IMR-90 (cell line): ENCODE results near the gene SCARB1. TPM values are rescaled to one million over a fixed set of nuclear protein-coding genes. Genes with fewer than 3 reads are reported as not detected.

Experiments
- ATAC-seq: fragments of 200-7000 bp; cut with Tn5 transposase; 2 replicates; pipeline ENCODE4 v1.9.1; 2020; ENCODE audit warnings: low read depth, mild to moderate bottlenecking, moderate library complexity
- BruUV-seq: library from RNA; stranded (reverse); fragments of 400-500 nt; replicated peaks from 2 replicates; lab custom pipeline; 2021; lab: Mats Ljungman, UMichigan
- CTCF ChIA-PET: fragments of 300-600 bp; formaldehyde crosslinking; extraction: SDS; loops from one replicate; lab custom pipeline; 2021; ENCODE audit warnings: antibody characterized with exemption; lab: Yijun Ruan, JAX
- POLR2A ChIA-PET: fragments of 300-600 bp; sonication (Branson Sonifier 250); formaldehyde crosslinking; loops from one replicate; lab custom pipeline; 2022; ENCODE audit warnings: antibody characterized with exemption; ENCODE audit not compliant: unreplicated experiment; lab: Charles Lee
- DNase-seq: peaks from one replicate; pipeline ENCODE4 v3.0.0; 2013
- H2AFZ ChIP-seq: replicated peaks from 2 replicates; pipeline ENCODE3; 2013; ENCODE audit warnings: low read length, mild to moderate bottlenecking; ENCODE audit not compliant: poor library complexity
- H2AK5ac ChIP-seq: 2 replicates; pipeline ENCODE4 v1.6.1; 2013; ENCODE audit warnings: low read depth, low read length, inconsistent platforms
- H2AK9ac ChIP-seq: replicated peaks from 2 replicates; pipeline ENCODE3; 2013; ENCODE audit warnings: mild to moderate bottlenecking, low read depth, low read length, moderate library complexity; ENCODE audit not compliant: poor library complexity
- H2BK120ac ChIP-seq: 2 replicates; pipeline ENCODE4 v1.6.1; 2013; ENCODE audit warnings: low read depth, low read length, inconsistent platforms
- H2BK15ac ChIP-seq: 3 replicates; pipeline ENCODE4 v1.6.1; 2013; ENCODE audit warnings: low read depth, low read length, inconsistent platforms
- H2BK20ac ChIP-seq: 2 replicates; pipeline ENCODE4 v1.6.1; 2013; ENCODE audit warnings: low read depth, mild to moderate bottlenecking, inconsistent platforms, low read length, moderate library complexity
- H2BK5ac ChIP-seq: 2 replicates; pipeline ENCODE4 v1.6.1; 2013; ENCODE audit warnings: mild to moderate bottlenecking, low read depth, low read length, inconsistent platforms; ENCODE audit not compliant: poor library complexity, severe bottlenecking
- H3K14ac ChIP-seq: replicated peaks from 2 replicates; pipeline ENCODE4 v1.6.1; 2013; ENCODE audit warnings: low read depth, low read length, inconsistent platforms
- H3K18ac ChIP-seq: 2 replicates; pipeline ENCODE4 v1.6.1; 2013; ENCODE audit warnings: low read depth, low read length, control low read depth
- H3K23ac ChIP-seq: 2 replicates; pipeline ENCODE4 v1.6.1; 2013; ENCODE audit warnings: low read depth, low read length, inconsistent platforms
- H3K27ac ChIP-seq: 2 replicates; pipeline ENCODE4 v1.5.1; 2013; ENCODE audit warnings: mild to moderate bottlenecking, control low read depth, low read length; ENCODE audit not compliant: insufficient read depth
- H3K27me3 ChIP-seq: 2 replicates; pipeline ENCODE4 v1.6.1; 2013; ENCODE audit warnings: low read length; ENCODE audit not compliant: control insufficient read depth, insufficient read depth
- H3K36me3 ChIP-seq: 2 replicates; pipeline ENCODE4 v1.6.1; 2013; ENCODE audit warnings: low read length, mixed read lengths; ENCODE audit not compliant: control insufficient read depth, insufficient read depth
- H3K4ac ChIP-seq: 2 replicates; pipeline ENCODE4 v1.6.1; 2013; ENCODE audit warnings: low read depth, low read length, inconsistent platforms
- H3K4me1 ChIP-seq: 2 replicates; pipeline ENCODE4 v1.6.1; 2013; ENCODE audit warnings: low read length, mixed read lengths; ENCODE audit not compliant: control insufficient read depth, insufficient read depth
- H3K4me2 ChIP-seq: 2 replicates; pipeline ENCODE4 v1.6.1; 2013; ENCODE audit warnings: low read depth, mild to moderate bottlenecking, control low read depth, low read length, moderate library complexity
- H3K4me3 ChIP-seq: 2 replicates; pipeline ENCODE4 v1.5.1; 2013; ENCODE audit warnings: low read depth, mild to moderate bottlenecking, control low read depth, low read length, moderate library complexity; ENCODE audit not compliant: insufficient read depth
- H3K56ac ChIP-seq: 2 replicates; pipeline ENCODE4 v1.6.1; 2013; ENCODE audit warnings: low read length, inconsistent platforms; ENCODE audit not compliant: insufficient read depth; ENCODE audit errors: extremely low read depth
- H3K79me1 ChIP-seq, 2 experiments: 2 replicates each; pipeline ENCODE4 v1.6.1; 2013; ENCODE audit warnings: low read length in 2 of 2, inconsistent platforms in 1 of 2, low read depth in 1 of 2
- H3K9ac ChIP-seq: 2 replicates; pipeline ENCODE4 v1.6.1; 2013; ENCODE audit warnings: low read depth, low read length, control low read depth
- H3K9me1 ChIP-seq: 2 replicates; pipeline ENCODE4 v1.6.1; 2013; ENCODE audit warnings: low read length, inconsistent platforms; ENCODE audit not compliant: insufficient read depth
- H3K9me3 ChIP-seq: 2 replicates; pipeline ENCODE4 v1.6.1; 2013; ENCODE audit warnings: low read length; ENCODE audit not compliant: control insufficient read depth, insufficient read depth
- H4K20me1 ChIP-seq: 2 replicates; pipeline ENCODE4 v1.6.1; 2013; ENCODE audit warnings: low read length, inconsistent platforms; ENCODE audit not compliant: insufficient read depth
- H4K5ac ChIP-seq: 2 replicates; pipeline ENCODE4 v1.6.1; 2013; ENCODE audit warnings: mild to moderate bottlenecking, low read depth, low read length, control low read depth
- H4K8ac ChIP-seq, 2 experiments: 2 replicates each; pipeline ENCODE4 v1.6.1; 2013; ENCODE audit warnings: low read depth in 2 of 2, low read length in 2 of 2, control low read depth in 1 of 2, inconsistent platforms in 1 of 2
- H4K91ac ChIP-seq: 2 replicates; pipeline ENCODE4 v1.6.1; 2013; ENCODE audit warnings: low read depth, low read length, inconsistent platforms; ENCODE audit not compliant: insufficient read depth
- BHLHE40 ChIP-seq: fragments of 150-350 bp; IDR thresholded peaks from 2 replicates; pipeline ENCODE4 v1.6.1; 2016; ENCODE audit warnings: mild to moderate bottlenecking, low read depth, low read length
- CTCF ChIP-seq: conservative IDR thresholded peaks from 2 replicates; pipeline ENCODE4 v1.5.1; 2012; ENCODE audit warnings: mild to moderate bottlenecking, low read depth, low read length, improper control_type of control experiment
- FOS ChIP-seq: fragments of 150-350 bp; IDR thresholded peaks from 2 replicates; pipeline ENCODE4 v1.6.1; 2016; ENCODE audit warnings: low read depth, low read length
- MAFK ChIP-seq: IDR thresholded peaks from 2 replicates; pipeline ENCODE4 v1.6.1; 2012; ENCODE audit warnings: low read depth, low read length, improper control_type of control experiment
- MXI1 ChIP-seq: IDR thresholded peaks from 2 replicates; pipeline ENCODE4 v1.6.1; 2012; ENCODE audit warnings: low read depth, mild to moderate bottlenecking, low read length, moderate library complexity, borderline replicate concordance
- NFE2L2 ChIP-seq: fragments of 150-350 bp; IDR thresholded peaks from 2 replicates; pipeline ENCODE4 v1.6.1; 2016; ENCODE audit warnings: low read depth, mild to moderate bottlenecking, low read length
- RAD21 ChIP-seq: IDR thresholded peaks from 2 replicates; pipeline ENCODE4 v1.6.1; 2012; ENCODE audit warnings: low read length, improper control_type of control experiment
- RFX5 ChIP-seq: IDR thresholded peaks from 2 replicates; pipeline ENCODE4 v1.8.0; 2012; ENCODE audit warnings: low read depth, mild to moderate bottlenecking, low read length, moderate library complexity
- SMC3 ChIP-seq: fragments of 150-350 bp; IDR thresholded peaks from 2 replicates; pipeline ENCODE4 v1.6.1; 2016; ENCODE audit warnings: low read depth, mild to moderate bottlenecking, antibody characterized with exemption, low read length, moderate library complexity
- WGBS, 2 experiments: methylation state at CpG; one replicate each; pipeline versions ENCODE4 v1.1.5 to v1.1.7; 2013; ENCODE audit warnings: missing lambda C conversion rate in 2 of 2; ENCODE audit not compliant: insufficient read length in 1 of 2; ENCODE audit errors: extremely low coverage in 2 of 2; 5-methylcytosine and 5-hydroxymethylcytosine counted together
- dilution Hi-C: fragments of 300-500 bp; cut with HindIII; formaldehyde crosslinking; loops from one replicate; pipeline ENCODE4 v1.14.3; 2018; ENCODE audit warnings: low sequenced_read_pairs; ENCODE audit not compliant: unreplicated experiment
- in situ Hi-C: fragments of 300-500 bp; cut with MboI; formaldehyde crosslinking; loops from 3 replicates; pipeline ENCODE4 v1.14.3; 2019; ENCODE audit warnings: low sequenced_read_pairs, inconsistent platforms, mixed read lengths
- intact Hi-C: fragments of 100-400 bp; cut with micrococcal nuclease; formaldehyde crosslinking; loops from 2 replicates; pipeline ENCODE4 v1.10.0; 2022
- polyA plus RNA-seq, 3 experiments: library from polyadenylated mRNA; depleted of rRNA; stranded (reverse); fragments of >200 nt; gene quantifications; 2 replicates each; pipeline ENCODE4 v1.2.3, GENCODE V29; 2012; ENCODE audit warnings: low replicate concordance in 1 of 3
- total RNA-seq: library from RNA; depleted of rRNA; stranded (reverse); fragments of >200 nt; gene quantifications from 2 replicates; pipeline ENCODE4 v1.2.3, GENCODE V29; 2012

SCARB1 gene
- total and polyA plus RNA-seq, 2 of the 4 experiments (the other 2 are of a cell fraction) = 3.0 to 24.8 TPM

- H3K56ac ChIP-seq = no peak overlapping the region
- H2BK15ac ChIP-seq = no peak overlapping the region
- dilution Hi-C loops = no loop called here
- H3K9me1 ChIP-seq = no peaks in the 10 kb centered on the region
- H3K27me3 ChIP-seq = no peaks in the 10 kb centered on the region
- H2BK5ac ChIP-seq = no peak overlapping the region
- no peak overlapping the region for H2AK5ac ChIP-seq
- ATAC-seq (no peak), DNase-seq (no peak)
- no peak overlapping the region for H2BK20ac ChIP-seq
- in situ Hi-C loops = no loop called here
- no peaks in the 10 kb centered on the region for H3K9me3 ChIP-seq
- H3K4ac ChIP-seq = no peak overlapping the region
- no TSS peak for BruUV-seq
- H3K14ac ChIP-seq = no peak overlapping the region
- no peak overlapping the region for H3K27ac ChIP-seq
- CTCF ChIA-PET = no interaction called here
- no peaks in the 10 kb centered on the region for H3K79me1 ChIP-seq
- POLR2A ChIA-PET = no interaction called here
- no peaks in the 10 kb centered on the region; the same call in 1 of the 2 replicates for H3K36me3 ChIP-seq
- no peak overlapping the region for H2AFZ ChIP-seq
- intact Hi-C loops = no loop called here
- no peak overlapping the region for H4K91ac ChIP-seq
- H4K20me1 ChIP-seq = no peaks in the 10 kb centered on the region
- no peak overlapping the region for H4K5ac ChIP-seq
- no peak overlapping the region for H3K4me3 ChIP-seq
- H3K23ac ChIP-seq = no peak overlapping the region
- no peak overlapping the region for H3K9ac ChIP-seq
- no peak overlapping the region for H3K18ac ChIP-seq
- no peak overlapping the region for H2AK9ac ChIP-seq
- no peak overlapping the region for H2BK120ac ChIP-seq
- WGBS, 2 experiments = 80% methylated on average over 1 of the region's 13 CpGs; no CpG with 5 or more reads in 1 of the 2 experiments
- peaks cover 1% of the 10 kb centered on the region; the same call in 1 of the 2 replicates for H3K4me1 ChIP-seq
- TF ChIP-seq RFX5 = no peak
- no peak for TF ChIP-seq NFE2L2
- TF ChIP-seq MXI1 = no peak
- no peak for TF ChIP-seq MAFK
- no peak for TF ChIP-seq RAD21
- no peak for TF ChIP-seq SMC3
- no peak for TF ChIP-seq FOS
- TF ChIP-seq BHLHE40 = no peak
- TF ChIP-seq CTCF = no peak
- no peak overlapping the region for H4K8ac ChIP-seq
- no peak overlapping the region for H3K4me2 ChIP-seq
Measured at GRCh38 chr12:124797321-124797720, 66.3 kb downstream of the SCARB1 start.
